GM19240 (cell line): ENCODE results near the gene PTPN22.

ENCODE experiments used
- DNase-seq: peaks from one replicate; pipeline ENCODE4 v3.0.0; 2011; ENCODE audit warnings: low spot score; ENCODE audit not compliant: insufficient read length

PTPN22 gene

GRCh38 chr1:113871597-113872113 is at the start of gene PTPN22:
PTPN22 (minus strand) TSS chr1:113871712.
- no peak for DNase-seq

GRCh38 chr1:113918243-113918642 is 46.7 kb upstream of the PTPN22 start:
- no peak for DNase-seq

DNA sequence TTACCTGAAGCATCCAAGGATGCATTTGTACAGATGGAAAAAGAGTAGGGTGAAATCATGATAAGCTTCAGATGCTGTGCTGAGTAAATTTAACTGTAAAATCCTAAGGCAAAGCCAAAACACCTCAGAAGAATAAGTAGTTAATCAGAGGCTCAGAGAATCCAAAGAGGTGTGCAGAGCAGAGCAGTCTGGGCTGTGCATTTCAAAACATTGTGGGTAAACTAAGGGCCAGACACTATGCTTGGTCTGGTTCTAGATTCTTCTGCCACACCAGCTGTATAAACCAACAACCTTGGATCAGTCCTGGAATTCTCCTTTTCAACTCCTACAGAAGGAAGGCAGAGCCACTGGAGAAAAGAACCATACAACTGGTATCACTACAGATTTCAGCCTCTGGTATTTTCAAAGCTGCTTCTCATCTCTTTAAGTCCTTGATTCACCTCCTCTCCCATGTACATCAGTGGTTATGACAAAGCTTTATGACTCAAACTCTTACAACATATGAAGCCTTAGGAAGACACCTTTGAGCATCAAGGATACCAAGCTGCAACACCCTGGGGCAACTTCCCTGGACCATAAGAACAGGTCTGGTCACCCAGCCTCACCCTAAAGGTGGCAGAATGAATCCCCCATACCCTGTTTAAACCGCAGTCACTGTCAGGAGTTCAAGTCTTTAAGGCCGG is 46.0 kb upstream of the PTPN22 start:
- DNase-seq, result no peak

DNA sequence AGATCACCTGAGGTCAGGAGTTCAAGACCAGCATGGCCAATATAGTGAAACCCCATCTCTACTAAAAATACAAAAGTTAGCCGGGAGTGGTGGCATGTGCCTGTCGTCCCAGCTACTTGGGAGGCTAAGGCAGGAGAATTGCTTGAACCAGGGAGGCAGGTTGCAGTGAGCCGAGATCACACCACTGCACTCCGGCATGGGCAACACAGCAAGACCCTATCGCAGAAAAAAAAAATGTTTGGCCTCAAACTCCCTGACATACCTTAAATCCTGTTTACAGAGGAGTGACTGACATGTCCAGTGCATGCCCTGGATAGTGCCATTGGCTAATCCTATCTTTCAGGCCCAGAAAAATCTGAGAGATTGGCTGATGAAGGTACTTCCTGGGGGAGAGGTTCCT is 45.5 kb upstream of the PTPN22 start:
- no peak for DNase-seq

DNA sequence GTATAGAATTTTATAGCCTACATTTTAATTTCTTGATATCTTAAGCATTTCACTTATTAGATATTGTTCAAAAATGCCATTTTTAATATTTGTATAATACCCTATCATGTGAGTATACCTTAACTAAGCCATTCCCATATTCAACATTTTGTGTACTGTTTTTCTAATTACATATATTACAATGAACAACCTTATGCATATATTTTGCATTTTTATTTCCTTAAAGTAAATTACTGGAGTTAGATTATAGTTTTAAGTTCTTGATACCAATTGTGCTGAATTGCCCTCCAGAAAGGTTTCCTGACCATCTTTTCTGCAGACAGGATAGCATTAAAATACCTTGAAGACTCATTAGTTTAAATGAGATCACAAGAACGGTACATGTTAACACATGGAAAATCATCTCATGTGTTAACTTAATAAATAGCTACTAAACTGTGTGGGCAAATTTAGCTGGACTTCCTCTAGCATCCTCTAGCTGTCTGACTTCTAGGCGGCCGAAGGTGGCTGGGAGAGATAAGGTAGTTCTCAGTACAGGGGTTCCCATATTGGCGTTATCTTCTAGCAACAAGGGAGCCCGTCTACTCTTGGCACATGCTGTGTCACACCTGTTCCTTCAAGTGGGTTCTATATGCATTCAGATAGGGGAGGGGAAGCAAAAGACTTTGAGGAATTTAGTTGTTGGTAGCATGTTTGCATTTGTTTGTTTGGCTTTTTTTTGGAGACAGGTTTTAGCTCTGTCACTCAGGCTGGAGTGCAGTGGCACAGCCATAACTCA is 42.6 kb upstream of the PTPN22 start:
- no peak for DNase-seq

- no peak for DNase-seq
Measured at GRCh38 chr1:113913312-113913668, 41.8 kb upstream of the PTPN22 start.

GRCh38 chr1:113912594-113913311 is 41.2 kb upstream of the PTPN22 start:
- DNase-seq, result no peak

- DNase-seq, result no peak
Measured at GRCh38 chr1:113905435-113905861, 33.9 kb upstream of the PTPN22 start.

DNA sequence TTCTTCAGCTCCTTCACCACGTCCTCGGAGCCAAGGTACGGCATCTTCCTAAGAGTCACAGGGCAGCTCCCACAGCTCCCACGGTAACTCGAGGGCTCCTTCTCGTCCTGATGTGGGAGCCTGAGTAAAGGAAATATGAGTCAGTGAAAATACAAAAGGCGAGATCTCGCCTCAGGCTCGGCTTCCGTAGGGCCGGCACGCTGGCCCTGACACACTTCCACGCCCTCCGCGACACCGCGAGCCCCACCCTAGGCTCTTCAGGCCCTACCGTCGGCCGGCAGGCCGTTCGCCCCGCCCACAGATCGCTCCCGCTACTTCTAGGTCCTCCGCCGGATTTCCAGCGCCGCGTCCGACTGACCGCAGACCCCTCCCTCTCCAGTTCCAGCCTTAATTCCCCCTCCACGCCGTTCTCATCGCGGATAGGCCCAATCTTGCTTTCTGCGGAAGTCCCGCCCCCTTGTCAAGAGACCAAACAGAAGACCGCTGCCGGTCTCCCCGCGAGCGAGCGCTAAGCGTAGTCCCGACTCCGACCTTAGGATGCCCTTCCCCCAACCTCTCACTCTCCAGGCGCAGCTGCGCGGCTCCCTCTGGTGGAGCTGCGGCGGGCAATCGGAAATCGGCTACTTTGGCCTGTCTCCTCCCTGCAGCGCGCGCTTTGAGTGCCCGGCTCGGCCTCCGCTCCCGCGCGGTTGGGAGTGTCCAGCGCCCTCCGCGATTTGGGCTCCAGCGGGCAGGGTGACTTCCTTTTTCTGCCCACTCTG is 33.3 kb upstream of the PTPN22 start, which contains the start of the genes AP4B1 and DCLRE1B:
Gene AP4B1, minus strand, starts transcription at position 126 of the 761 bp plus-strand sequence. Its CDS starts 82 bp downstream, at position 44.
Gene DCLRE1B, plus strand, starts transcription at position 653 of the 761 bp plus-strand sequence. CDS start 261 bp downstream, outside the sequence.
- DNase-seq, result peak; percentile 88

- DNase-seq, result no peak
Measured at GRCh38 chr1:113904293-113904673, 32.8 kb upstream of the PTPN22 start.

DNA sequence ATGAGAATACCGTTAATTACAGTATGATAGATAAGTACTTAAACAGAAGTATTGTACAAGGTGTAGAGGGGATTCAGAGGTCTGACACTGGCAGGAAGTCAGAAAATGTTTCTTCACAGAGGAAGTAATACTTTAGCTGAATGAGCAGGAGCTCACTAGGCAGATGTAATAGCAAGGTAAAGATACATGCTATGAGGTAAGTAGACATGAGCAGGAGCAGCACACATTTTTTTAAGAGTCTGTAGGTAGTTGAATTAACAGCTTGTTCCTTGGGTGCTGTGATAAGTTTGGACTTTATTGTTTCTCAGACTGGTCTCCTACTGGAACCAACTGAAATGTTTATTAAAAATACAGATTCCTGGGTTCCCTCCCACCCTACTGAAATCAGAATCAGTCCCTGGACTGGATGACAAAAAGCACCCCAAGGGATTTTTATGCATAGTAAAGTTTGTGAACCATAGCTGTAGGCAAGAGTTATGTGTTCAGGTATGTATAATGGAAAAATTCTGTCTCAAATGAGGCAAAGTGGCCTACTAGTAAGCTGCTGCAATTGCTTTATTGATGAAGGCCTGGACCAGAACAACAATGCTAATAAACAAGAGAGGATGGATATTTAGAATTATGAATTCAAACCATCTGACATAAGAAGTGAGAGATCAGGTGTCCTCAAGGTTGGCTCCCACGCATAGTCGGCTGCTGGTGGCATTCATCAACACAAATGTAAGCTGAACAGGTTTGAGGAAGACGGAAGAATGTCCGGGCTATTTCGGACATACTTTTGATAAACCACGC is 32.2 kb upstream of the PTPN22 start:
- DNase-seq, result no peak

DNA sequence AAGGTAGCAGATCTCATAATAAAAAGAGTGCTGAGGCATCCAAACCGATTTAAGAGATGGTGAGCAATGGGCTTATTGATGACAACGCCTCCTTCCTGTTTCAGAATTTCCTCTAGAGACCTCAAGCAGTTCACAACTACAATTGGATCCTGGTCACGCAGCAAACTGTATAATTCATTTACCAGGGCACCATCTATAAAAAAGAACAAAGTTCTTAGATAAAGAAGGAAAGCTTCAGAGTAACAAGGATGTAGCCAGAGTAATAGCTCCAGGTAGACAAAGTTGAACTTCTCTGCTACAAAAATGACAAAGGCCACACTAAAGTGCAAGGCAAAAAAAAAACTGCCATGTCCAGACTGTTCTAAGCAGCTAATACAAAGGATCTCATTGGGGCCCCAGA is 29.7 kb upstream of the PTPN22 start:
- DNase-seq, result no peak

- no peak for DNase-seq
Measured at GRCh38 chr1:113899111-113899510, 27.6 kb upstream of the PTPN22 start.

DNA sequence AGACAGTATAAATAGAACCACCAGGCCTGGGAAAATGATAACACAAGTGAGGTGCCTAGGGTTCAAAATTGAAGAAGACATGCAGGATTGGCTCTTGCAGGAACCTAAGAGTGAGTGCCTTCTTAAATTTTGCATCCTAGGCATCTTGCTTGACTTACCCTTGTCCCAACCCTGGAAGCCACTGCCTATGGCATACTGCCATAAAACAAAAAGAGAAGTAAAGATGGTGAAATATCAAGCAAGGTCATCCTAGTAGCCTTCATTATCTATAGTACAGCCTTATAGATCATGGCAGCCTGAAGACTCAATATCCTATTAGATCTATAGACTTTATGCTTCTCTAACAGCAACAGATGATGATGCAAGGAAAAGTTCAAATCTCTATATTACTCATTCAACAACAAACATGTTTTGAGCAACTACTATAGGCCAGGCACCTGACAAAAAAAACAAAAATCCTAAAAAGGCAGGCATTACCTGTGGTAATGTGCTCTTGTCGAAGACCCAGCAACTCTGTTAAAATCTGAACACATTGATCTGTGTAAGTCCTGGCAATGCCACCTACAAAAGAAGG is 26.8 kb upstream of the PTPN22 start:
- no peak for DNase-seq

DNA sequence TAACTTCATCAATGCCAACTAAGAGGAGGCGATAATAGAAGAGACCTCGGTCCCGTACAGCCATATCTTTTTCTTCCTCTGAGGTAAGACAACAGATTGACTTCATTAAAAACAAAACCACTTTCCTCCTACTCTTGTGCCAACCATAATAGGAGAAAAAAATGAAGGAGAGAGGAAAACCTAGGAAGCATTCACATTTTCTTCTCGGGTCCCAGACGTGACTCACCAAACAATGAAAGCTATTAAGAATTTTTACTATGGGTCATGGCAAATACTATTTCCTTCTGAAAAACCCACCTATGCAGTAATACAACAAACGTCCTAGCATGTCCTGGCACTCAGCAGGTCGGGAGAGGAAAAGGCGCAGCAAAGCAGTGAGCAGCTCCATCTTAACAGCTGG is 24.4 kb upstream of the PTPN22 start:
- no peak for DNase-seq

GRCh38 chr1:113895098-113895497 is 23.6 kb upstream of the PTPN22 start:
- DNase-seq, result no peak

DNA sequence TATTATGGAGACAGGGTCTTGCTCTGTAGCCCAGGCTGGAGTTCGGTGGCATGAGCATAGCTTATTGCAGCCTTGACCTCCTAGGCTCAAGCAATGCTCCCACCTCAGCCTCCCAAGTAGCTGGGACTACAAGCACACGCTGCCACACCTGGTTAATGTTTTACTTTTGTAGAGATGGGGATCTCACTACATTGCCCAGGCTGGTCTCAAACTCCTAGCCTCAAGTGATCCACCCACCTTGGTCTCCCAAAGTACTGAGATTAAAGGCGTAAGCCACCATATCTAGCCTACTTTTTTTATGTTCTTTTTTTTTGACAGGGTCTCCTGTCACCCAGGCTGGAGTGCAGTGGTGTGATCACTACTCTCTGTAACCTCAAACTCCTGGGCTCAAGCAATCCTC is 21.8 kb upstream of the PTPN22 start:
- no peak for DNase-seq

GRCh38 chr1:113891631-113892220 is 20.2 kb upstream of the PTPN22 start:
- no peak for DNase-seq

- DNase-seq, result no peak
Measured at GRCh38 chr1:113890816-113891215, 19.3 kb upstream of the PTPN22 start.
